Fibroblast of the aortic adventitia (primary cell): ENCODE results near the gene NHERF2. TPM values are rescaled to one million over a fixed set of nuclear protein-coding genes. Genes with fewer than 3 reads are reported as not detected.

Source experiments
- DNase-seq: peaks from one replicate; pipeline ENCODE4 v3.0.0-alpha.2; 2010; ENCODE audit warnings: low read depth
- H3K4me3 ChIP-seq: 2 replicates; pipeline ENCODE4 v1.5.1; 2011; ENCODE audit warnings: low read depth, mild to moderate bottlenecking, control low read depth, low read length, moderate library complexity
- total RNA-seq: library from RNA; depleted of rRNA; stranded (reverse); fragments of >200 nt; gene quantifications from 2 replicates; pipeline ENCODE4 v1.2.3, GENCODE V29; 2012; ENCODE audit warnings: low replicate concordance
- TF ChIP-seq, protein P1 (sequence below): IDR thresholded peaks from 2 replicates; pipeline ENCODE4 v1.5.1; 2011; ENCODE audit warnings: mild to moderate bottlenecking, low read length, control low read depth, inconsistent platforms; ENCODE audit not compliant: insufficient read depth

Gene NHERF2
- total RNA-seq, 1 donor, result 26.3 TPM

- no peak for DNase-seq
- H3K4me3 ChIP-seq, result no peak overlapping the region
- TF ChIP-seq, protein P1, sequence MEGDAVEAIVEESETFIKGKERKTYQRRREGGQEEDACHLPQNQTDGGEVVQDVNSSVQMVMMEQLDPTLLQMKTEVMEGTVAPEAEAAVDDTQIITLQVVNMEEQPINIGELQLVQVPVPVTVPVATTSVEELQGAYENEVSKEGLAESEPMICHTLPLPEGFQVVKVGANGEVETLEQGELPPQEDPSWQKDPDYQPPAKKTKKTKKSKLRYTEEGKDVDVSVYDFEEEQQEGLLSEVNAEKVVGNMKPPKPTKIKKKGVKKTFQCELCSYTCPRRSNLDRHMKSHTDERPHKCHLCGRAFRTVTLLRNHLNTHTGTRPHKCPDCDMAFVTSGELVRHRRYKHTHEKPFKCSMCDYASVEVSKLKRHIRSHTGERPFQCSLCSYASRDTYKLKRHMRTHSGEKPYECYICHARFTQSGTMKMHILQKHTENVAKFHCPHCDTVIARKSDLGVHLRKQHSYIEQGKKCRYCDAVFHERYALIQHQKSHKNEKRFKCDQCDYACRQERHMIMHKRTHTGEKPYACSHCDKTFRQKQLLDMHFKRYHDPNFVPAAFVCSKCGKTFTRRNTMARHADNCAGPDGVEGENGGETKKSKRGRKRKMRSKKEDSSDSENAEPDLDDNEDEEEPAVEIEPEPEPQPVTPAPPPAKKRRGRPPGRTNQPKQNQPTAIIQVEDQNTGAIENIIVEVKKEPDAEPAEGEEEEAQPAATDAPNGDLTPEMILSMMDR, result no peak
These were observed 56.7 kb downstream of the NHERF2 start for GRCh38 chr16:2083409-2083808.

DNA sequence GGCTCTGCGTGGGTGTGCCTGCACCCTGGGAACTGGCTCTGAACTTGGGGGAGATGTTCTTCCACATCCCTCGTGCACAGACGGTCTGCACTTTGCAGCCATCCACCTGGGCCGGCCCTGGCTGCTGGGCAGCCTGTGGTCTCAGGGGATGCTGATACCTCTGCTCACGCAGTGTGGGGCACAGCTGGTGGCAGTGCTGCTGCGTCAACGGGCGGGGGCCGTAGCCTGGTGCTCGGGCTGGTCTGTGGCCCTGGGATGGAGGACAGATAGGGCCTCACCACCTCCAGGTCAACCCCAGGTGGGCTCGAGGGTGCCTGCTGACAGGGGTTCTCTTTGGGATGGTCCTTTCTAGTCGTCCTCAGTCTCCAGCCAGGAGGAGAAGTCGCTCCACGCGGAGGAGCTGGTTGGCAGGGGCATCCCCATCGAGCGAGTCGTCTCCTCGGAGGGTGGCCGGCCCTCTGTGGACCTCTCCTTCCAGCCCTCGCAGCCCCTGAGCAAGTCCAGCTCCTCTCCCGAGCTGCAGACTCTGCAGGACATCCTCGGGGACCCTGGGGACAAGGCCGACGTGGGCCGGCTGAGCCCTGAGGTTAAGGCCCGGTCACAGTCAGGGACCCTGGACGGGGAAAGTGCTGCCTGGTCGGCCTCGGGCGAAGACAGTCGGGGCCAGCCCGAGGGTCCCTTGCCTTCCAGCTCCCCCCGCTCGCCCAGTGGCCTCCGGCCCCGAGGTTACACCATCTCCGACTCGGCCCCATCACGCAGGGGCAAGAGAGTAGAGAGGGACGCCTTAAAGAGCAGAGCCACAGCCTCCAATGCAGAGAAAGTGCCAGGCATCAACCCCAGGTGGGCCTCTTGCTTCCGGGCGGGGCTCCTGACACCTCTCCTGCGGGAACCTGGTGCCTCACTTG is 57.4 kb downstream of the NHERF2 start:
- DNase-seq, result no peak
- no peak overlapping the region for H3K4me3 ChIP-seq
- TF ChIP-seq, protein P1, result no peak

DNA sequence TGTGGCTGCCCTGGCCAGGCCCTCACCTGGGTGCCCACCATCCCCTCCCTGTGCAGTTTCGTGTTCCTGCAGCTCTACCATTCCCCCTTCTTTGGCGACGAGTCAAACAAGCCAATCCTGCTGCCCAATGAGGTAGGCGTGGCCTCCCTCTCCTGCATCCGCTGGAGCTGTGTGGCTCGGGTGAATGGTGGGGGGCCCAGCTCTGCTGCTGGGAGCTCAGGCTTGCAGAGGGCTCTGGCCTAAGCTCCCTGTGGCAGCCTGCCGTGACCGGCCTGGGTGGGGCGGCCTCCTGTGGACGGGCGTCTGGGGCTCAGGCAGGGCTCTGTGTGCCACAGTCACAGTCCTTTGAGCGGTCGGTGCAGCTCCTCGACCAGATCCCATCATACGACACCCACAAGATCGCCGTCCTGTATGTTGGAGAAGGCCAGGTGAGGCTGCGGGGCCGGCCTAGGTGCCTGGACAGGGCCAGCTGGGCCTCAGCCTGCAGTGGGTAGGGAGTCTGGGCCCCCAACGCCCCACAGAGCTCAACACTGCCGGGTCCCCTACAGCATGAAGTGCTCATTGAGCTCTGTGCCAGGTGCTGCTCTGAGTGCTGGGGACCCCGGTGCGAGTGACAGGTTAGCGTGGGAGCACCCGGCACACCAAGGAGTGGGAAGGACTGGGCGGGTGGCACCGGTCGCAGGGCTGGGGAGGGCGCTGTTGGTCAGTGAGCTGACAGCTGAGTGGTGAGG is 58.4 kb downstream of the NHERF2 start:
- DNase-seq, result no peak

GRCh38 chr16:2085669-2086068 is 59.0 kb downstream of the NHERF2 start:
- no peak overlapping the region for H3K4me3 ChIP-seq
- TF ChIP-seq, protein P1, result no peak
- DNase-seq, result peak; percentile 29

More for the DNA sequence above, 58.4 kb downstream of the NHERF2 start:
- TF ChIP-seq, protein P1, result no peak
- H3K4me3 ChIP-seq, result no peak overlapping the region

DNA sequence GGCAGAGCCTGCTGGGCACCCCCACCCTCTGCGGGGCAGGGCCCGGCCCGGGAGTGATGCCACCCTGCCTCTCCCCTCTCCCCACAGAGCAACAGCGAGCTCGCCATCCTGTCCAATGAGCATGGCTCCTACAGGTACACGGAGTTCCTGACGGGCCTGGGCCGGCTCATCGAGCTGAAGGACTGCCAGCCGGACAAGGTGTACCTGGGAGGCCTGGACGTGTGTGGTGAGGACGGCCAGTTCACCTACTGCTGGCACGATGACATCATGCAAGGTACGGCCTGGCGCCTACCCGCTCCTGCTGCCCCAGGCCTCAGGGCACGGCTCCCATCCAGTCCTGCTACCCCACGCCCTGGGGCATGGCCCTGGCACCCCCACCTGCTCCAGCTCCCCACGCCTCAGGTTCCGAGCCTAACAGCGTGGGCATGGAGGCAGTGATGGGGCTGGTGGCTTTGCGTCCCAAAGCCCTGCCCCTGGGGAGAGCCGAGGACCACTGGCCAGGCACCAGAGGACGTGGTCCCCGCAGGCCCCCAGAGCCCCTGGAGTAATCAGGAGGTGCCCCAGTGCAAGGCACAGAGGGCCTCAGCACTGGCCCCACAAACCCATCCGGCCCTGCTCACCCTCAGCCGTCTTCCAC is 59.5 kb downstream of the NHERF2 start:
- TF ChIP-seq, protein P1, result no peak
- DNase-seq, result no peak
- no peak overlapping the region for H3K4me3 ChIP-seq

GRCh38 chr16:2086812-2087747 is 60.4 kb downstream of the NHERF2 start:
- no peak for DNase-seq
- TF ChIP-seq, protein P1, result no peak
- H3K4me3 ChIP-seq, result no peak overlapping the region
